Liver (tissue), 3 donors: ENCODE results near the gene ABCB6.

Experiments used
- CTCF ChIP-seq: fragments of 150-350 bp; IDR thresholded peaks from 2 replicates; pipeline ENCODE4 v1.5.1; 2017; ENCODE audit warnings: improper control_type of control experiment, low read depth, low read length; ENCODE audit not compliant: missing input control
- EGR1 ChIP-seq, 2 donors: IDR thresholded peaks; 2 replicates each; pipeline ENCODE4 v1.6.1; 2016 to 2018; ENCODE audit warnings: antibody characterized with exemption in 2 of 2, low read depth in 2 of 2
- GABPA ChIP-seq, 2 donors: IDR thresholded peaks in 1 of 2; conservative IDR thresholded peaks in 1 of 2; 2 replicates each; pipeline ENCODE4 v1.6.1; 2016; ENCODE audit warnings: antibody characterized with exemption in 2 of 2, mild to moderate bottlenecking in 1 of 2, moderate library complexity in 1 of 2
- JUND ChIP-seq, 2 donors: IDR thresholded peaks; 2 replicates each; pipeline ENCODE4 v1.6.1; 2016; ENCODE audit warnings: antibody characterized with exemption in 2 of 2
- RAD21 ChIP-seq, 2 donors: IDR thresholded peaks; 2 replicates each; pipeline ENCODE4 v1.6.1; 2016; ENCODE audit warnings: antibody characterized with exemption in 2 of 2, mild to moderate bottlenecking in 2 of 2
- SP1 ChIP-seq: IDR thresholded peaks from 2 replicates; pipeline ENCODE4 v1.6.1; 2018; ENCODE audit warnings: antibody characterized with exemption, mild to moderate bottlenecking
- TAF1 ChIP-seq: conservative IDR thresholded peaks from 2 replicates; pipeline ENCODE4 v1.6.1; 2016; ENCODE audit warnings: antibody characterized with exemption, mild to moderate bottlenecking
- YY1 ChIP-seq: IDR thresholded peaks from 2 replicates; pipeline ENCODE4 v1.6.1; 2016; ENCODE audit warnings: antibody characterized with exemption, mild to moderate bottlenecking
- TF ChIP-seq, protein P1 (sequence below): IDR thresholded peaks from 2 replicates; pipeline ENCODE4 v1.6.1; 2016; ENCODE audit warnings: antibody characterized with exemption
- TF ChIP-seq, protein P2 (sequence below): IDR thresholded peaks from 2 replicates; pipeline ENCODE4 v1.6.1; 2016; ENCODE audit warnings: antibody characterized with exemption, mild to moderate bottlenecking
- donor health status: healthy.
- donor health status: healthy.

DNA sequence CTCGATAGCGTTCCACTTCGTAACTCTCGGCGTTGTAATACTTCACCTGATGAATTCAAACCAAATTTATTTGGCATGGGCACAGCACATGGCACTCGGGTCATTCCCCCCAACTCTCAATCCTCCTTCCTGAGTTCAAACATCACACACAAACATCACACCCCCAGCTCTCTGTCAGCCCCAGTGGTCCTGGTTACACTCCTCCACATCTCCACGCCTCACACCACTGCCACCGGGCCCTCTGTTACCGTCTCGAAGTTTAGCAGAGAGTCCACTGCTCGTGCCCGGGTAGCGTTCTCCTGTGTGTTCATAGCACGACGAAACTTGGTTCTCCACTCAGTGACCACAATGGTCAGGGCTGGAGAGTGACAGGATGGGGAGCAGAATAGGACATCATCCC is 4.6 kb downstream of the ABCB6 start:
- TF ChIP-seq, protein P1, sequence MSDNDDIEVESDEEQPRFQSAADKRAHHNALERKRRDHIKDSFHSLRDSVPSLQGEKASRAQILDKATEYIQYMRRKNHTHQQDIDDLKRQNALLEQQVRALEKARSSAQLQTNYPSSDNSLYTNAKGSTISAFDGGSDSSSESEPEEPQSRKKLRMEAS = no peak
- TF ChIP-seq CTCF (no peak), RAD21 (IDR thresholded peaks at IDR 0.05) (no peak), SP1 (no peak), GABPA (IDR thresholded peaks at IDR 0.05 in 1 of 2, conservative IDR thresholded peaks at IDR 0.05 in 1 of 2) (no peak), YY1 (no peak), JUND (IDR thresholded peaks at IDR 0.05) (no peak), TAF1 (no peak), EGR1 (IDR thresholded peaks at IDR 0.05; ENCODE audit: low read depth in 2 of 2) (no peak)
- TF ChIP-seq, protein P2, sequence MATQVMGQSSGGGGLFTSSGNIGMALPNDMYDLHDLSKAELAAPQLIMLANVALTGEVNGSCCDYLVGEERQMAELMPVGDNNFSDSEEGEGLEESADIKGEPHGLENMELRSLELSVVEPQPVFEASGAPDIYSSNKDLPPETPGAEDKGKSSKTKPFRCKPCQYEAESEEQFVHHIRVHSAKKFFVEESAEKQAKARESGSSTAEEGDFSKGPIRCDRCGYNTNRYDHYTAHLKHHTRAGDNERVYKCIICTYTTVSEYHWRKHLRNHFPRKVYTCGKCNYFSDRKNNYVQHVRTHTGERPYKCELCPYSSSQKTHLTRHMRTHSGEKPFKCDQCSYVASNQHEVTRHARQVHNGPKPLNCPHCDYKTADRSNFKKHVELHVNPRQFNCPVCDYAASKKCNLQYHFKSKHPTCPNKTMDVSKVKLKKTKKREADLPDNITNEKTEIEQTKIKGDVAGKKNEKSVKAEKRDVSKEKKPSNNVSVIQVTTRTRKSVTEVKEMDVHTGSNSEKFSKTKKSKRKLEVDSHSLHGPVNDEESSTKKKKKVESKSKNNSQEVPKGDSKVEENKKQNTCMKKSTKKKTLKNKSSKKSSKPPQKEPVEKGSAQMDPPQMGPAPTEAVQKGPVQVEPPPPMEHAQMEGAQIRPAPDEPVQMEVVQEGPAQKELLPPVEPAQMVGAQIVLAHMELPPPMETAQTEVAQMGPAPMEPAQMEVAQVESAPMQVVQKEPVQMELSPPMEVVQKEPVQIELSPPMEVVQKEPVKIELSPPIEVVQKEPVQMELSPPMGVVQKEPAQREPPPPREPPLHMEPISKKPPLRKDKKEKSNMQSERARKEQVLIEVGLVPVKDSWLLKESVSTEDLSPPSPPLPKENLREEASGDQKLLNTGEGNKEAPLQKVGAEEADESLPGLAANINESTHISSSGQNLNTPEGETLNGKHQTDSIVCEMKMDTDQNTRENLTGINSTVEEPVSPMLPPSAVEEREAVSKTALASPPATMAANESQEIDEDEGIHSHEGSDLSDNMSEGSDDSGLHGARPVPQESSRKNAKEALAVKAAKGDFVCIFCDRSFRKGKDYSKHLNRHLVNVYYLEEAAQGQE = no peak
